Suppressor macrophage treated with lipopolysaccharide for 4 hours (primary cell): ENCODE data around the gene ROPN1L.

ENCODE experiments used
- DNase-seq: peaks from one replicate; pipeline ENCODE4 v3.0.0-alpha.2; 2020

ROPN1L gene

DNA sequence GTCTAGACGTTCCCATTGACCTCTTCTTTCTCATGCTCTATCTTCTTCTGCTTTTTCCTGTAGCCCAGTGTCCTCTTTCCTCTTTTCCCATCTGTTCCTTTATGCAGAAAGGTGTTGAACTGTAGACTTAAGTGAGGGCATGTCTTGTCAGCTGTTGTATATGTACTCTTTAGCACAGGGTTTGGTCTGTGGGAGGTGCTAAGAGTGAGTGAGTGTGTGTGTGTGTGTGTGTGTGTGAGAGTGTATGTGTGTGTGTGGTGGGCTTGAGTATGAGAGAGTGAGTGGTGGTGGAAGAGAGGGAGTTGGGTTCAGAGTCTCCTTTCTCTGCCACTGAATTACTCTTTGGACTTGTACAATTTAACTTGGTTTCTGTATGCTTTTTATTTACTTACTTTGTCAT lies 10.3 kb upstream of the ROPN1L start:
- DNase-seq = no peak

DNA sequence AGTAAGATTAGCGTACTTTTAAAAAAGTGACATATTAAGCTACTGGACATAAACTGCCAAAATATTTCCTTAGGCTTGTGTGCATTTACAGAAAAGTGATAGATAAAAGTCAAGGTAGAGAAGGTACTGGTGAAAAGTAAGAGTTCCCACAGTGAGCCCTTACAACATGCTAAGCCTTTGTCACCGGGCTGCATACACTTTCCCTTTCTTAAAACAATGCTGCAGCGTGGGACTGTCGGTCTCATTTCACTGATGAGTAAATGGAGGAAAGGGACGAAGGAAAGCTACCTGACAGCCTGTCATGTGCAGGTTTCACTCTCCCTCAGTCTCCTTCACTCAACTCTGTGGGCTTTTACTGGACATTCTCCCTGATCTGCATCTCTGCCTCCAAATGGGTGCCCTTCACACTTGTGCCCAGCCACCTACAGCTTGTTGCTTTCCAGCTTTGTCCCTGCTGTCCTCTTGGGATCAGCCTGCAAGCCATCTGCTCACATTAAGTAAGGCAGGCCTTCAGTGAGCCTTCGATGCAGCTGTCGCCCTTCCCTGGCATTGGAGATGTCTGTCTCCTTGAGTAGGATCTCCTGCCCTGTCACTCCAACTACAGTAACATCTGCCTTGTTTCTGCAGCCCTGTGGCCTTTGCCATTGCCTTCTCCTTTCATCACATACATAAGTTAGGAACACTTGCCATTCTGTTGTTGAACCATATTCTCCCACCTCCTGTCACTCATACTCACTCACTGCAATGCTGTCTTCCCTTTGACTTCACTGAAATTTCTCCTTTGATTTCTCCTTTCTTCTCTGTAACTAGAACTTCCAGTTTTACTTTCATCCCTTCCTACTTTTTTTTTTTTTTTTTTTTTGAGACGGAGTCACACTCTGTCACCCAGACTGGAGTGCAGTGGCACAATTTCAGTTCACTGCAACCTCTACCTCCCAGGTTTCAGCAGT lies 9.3 kb upstream of the ROPN1L start:
- DNase-seq = no peak

DNA sequence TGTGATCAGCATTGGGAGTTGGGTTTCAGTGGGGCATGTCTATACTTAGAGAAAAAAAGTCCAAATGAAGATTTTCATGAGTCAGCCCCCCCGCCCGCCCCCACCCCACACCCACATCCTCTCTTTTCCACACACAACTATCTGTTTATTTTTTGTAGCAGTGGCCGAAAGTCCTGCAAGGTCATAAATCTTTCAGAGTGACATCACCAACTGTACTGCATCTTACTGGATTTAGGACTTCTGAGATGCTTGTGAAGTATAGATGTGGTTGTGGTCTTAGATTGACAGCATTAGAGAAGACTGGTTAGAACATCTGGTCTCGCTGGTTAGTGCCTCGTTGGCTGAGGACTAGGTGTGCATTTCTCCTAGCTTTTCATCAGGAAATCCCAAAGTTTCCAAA lies 7.3 kb upstream of the ROPN1L start:
- no peak for DNase-seq

DNA sequence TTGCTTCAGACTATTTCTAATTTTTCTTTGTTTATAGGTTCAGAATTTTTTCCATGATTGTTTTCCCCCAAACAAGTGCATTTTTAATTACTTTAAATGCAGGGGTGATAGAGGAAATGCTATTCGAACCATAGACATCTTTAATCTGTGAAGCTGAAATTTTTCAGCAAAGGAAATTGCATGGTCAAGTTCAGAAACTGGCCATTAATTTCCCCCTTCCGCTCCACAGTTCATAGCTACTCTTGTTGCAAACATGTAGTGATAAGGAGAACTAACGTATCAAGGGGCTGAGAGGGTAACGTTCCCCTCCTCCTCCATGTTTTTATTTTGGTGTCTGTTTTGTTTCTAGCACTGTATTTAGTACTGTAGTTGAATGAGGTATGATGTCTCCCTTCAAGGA lies 3.4 kb upstream of the ROPN1L start:
- DNase-seq = no peak

DNA sequence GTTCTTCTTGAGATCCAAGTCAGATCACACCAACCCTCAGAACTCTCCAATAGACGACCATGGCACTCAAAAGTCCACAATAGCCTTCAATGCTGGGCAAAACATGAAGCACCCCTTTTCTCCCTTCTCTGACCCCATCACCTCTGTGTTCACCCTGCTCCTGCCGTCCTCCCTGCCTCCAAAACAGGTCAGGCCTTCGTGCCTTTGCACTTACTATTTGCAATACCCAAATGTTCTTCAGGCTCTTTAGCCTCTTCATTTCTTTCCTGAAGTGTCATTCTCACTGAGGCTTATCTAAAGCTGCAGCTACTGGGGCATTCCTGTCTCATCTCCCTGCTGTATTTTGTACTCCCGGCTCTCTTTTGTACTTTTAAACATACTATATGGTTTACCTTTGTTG lies 2.0 kb upstream of the ROPN1L start:
- DNase-seq = no peak

DNA sequence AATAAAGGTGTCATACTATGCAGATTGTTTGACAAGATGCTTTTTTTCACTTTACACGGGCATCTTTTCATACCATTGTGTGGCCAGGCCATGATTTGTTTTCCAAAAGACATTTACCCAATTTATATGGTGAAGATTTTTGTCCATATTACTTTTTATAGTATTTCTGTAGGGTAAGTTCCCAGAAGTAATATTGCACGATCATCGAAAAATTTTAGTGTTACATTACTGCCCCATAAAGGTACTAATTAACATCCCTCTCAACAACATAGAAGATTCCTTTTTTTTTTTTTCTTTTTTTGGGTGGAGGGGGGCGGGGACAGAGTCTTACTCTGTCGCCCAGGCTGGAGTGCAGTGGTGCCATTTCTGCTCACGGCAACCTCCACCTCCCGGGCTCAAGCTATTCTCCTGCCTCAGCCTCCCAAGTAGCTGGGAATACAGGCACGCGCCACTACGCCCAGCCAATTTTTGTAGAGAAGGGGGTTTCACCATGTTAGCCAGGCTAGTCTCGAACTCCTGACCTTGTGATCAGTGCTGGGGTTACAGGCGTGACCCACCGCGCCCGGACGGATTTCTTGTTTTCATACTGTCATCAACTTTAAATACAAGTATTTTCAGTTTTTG lies 1.2 kb upstream of the ROPN1L start:
- DNase-seq = no peak

DNA sequence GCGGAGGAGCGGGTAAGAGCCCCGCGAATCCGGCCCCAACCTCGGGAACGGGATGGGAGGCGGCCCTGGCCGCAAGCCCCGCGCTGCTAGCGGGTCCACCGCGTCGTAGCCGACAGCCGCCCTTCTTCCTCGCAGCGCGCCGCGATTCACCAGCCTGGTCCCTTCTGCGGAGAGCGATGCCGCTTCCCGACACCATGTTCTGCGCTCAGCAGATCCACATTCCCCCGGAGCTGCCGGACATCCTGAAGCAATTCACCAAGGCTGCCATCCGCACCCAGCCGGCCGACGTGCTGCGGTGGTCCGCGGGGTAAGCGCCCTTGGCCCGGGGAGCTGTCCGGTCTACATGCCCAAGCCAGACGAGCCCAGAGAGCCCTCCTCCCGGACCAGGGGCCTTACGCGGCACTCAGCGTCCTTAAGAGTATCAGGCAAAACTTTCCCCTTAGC lies 335 bp downstream of the ROPN1L start:
- no peak for DNase-seq

DNA sequence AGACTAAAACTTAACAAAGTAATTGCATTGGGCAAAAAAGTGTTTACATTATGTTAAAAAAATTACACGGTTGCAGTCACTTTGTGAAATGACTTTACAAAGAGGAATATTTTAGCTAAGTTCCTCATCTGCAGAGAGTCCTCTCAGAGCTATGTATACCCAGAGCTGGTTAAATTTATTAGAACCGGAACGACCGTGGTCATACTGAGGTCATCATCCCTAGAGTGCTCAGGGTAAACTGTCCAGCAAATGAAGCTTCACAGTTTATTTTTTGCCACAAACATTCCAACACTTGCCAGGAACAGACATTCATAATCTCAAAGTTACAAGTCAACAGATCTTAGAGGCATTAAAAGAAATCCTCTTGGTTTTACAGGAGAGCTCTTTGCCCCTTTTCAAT lies 897 bp downstream of the ROPN1L start:
- peak; percentile 79 for DNase-seq

DNA sequence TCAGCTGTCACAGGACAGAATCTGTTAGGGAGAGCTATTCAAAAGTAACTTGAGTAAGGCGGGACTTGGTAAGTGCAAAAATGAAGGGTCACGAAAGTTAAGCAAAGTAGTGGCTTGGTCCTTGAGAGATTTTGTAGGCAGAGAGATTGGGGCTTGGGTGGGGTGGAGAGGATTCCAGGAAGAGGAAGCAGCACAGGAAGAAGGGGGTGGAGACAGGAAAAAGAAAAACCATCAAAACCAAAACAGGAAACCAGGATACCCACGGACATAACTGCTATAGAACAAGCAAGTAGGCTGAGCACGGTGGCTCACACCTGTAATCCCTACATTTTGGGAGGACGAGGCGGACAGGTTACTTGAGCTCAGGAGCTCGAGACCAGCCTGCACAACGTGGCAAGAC lies 3.7 kb downstream of the ROPN1L start:
- no peak for DNase-seq

DNA sequence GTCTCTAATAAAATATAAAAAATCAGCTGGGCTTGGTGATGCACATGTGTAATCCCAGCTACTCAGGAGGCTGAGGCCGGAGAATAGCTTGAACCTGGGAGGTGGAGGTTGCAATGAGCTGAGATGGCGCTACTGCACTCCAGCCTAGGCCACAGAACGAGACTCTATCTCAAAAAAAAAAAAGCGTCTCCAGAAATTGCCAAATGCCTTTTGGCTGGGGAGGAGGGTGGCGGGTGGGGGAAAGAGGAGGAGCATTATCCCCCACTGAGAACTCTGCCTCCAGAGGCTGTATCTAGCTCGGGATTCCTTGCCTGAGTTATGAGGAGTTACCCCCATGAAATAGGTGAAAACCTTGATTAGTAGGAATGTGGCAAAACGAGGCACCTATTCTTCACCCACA lies 4.8 kb downstream of the ROPN1L start:
- no peak for DNase-seq

DNA sequence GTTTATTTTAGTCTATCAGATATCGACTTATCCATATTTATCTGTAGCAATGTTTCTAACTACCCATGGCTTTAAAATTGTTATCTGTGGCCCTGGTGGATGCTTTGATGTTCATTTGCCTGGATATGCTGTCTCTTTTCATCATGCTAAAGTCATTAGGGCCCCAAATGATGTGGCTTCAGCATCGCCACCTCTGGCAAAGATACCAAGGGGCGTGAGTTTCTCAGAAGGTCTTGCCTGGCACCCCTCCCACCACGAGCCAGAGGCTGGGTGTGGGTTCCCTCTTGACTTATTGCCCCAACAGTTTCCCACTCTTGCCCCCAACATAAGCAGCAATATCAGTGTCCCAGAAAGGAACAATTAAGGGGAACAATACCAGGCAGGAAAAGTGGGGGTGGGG lies 5.4 kb downstream of the ROPN1L start:
- no peak for DNase-seq

DNA sequence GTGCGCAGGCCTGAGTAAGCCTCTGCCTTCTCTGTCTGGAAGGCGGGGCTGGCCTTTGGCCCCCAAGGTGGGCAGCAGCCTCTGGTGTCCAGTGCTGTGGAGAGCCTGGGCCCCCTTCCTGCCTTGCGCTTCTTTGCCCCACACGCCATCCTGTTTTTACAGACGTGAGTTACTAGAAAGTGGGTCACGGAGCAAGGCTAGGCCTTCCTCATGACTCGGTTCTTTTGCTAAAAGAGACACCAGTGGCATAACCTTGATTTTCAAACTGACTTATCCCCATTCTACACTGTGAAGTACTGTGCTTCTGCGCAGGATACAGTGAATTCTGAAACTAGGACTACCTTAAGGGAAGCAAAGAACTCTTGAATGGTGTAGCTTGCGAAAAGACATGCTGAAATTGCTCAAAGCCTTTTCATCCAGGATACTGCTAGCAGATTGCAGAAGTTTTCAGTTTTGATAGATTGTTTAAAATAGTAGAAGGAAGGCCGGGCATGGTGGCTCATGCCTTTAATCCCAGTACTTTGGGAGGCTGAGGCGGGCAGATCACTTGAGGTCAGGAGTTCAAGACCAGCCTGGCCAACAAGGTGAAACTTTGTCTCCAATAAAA lies 7.2 kb downstream of the ROPN1L start:
- DNase-seq = peak; percentile 55

DNA sequence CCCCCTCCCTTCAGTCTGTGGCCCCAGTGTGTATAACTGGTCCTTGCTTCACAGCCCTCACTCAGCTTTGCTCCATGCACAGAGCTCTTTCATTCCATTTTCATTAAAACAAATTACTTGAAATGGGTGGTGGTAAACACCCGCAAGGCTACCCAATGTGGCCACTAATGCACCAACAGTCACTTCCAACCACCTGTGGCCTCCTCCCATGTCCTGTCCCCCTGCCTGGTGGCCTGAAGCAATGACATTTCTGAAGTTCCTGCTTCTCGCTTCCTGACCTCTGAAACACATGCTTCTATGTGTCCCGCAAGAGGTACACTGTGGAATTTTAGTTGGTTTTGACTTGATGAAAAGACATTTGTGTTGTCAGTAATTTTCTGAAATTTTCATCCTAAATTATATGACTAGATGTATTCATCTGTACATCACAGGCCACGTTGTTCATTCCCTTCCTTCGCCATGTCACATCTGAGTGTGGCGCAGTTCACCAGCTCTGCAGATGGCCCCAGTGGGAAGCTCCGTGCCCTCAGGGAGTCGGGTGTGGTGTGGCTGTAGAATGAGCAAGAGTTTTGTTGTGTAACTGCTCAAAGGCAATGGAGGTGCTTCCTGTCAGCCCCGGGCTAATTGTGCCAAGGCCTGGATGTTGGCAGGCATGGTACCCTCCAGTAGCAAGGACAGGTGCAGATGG lies 9.6 kb downstream of the ROPN1L start:
- peak; percentile 31 for DNase-seq

DNA sequence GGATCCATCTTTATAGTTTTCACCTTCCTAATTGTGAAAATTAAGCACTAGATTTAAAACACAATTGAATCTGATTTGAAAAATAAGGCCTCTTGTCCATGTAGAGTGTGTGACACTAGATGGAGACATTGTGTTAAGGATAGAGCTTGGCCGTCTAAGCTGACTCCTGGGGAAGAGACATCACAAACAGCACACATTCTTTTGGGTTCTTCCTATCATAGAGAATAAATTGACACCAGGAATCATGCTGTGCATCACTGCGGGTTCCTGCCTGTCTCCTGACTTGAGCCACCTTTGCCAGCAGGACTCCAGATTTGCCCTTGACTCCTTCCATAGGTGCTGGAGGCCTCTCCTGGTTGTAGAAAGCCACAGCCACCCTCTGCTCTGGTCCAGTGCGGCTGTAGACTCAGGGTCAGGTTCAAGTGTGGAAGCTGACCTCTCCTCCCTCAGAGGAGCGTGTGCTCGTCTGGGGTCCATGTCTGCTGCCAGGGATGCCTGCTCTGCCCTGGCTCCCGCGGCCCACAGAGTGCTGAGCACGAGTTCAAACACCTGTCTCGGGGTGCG lies 11.2 kb downstream of the ROPN1L start:
- DNase-seq = peak; percentile 80

DNA sequence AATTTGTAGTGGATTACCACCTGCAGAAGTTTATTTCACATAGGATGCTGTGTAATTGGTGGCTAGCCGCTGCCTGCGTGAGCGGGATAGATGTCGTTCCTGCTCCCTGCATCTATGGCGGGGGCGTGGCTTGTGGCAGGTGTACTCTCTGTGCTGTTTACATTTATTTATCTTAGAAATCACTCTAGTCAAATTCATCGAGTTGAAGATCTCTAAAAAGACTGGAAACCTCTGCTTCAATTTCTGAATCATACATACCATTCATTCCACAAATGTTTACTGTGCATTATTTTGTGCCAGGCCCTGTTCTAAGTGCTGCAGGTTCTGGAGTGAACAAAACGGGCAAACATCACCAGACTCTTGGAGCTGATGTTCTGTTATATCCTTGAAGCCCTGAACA lies 11.9 kb downstream of the ROPN1L start:
- no peak for DNase-seq

DNA sequence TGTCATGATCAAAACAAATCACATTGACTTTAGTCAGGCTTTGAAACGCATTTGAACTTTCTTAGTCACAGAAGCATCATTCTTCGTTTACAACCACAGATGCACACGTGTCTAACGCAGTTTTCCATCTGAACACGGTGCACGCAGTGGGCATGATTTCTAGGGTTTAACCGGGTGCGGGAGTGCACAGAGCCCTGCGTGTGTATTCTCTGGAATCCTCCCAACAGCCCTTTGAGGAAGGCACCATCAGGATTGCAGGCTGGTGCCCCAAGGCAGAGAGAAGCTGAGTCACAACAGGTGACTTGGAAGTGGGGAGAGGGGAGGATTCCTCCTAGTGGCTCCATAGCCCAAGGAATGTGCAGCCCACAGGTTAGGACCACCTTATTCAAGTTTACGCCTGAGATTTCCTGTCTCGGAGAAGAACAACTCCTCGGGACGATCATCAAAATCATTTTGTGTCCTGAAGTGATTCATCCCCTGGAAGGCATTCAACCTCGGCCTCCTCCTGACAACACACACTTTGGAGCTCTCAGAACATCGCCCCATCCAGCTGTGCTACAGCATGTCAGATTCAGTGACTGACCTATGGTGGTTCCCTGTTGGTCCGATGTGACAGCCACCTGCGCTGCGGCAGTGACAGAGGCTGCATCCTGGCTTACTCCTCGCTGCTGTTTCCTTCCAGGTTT lies 13.1 kb downstream of the ROPN1L start:
- no peak for DNase-seq

DNA sequence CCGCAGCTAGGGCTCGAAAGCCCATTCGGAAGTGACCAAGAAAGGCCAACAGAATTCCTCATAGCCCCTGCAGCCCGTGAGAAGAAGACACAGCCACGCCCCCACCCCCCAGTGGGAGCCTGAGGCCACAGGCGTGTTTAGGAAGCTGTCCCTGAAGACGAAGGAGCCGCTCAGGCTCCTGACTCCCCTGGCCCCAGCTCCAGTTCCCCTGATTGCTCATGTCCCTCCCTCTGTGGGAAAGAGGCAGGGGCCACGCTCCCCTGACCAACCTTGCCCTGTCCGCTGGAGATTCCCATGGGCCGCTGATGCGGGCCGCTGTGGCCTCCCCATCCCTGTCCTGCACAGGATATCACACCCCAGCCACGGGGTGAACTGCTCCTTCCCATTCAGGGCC lies 13.6 kb downstream of the ROPN1L start:
- DNase-seq = no peak

DNA sequence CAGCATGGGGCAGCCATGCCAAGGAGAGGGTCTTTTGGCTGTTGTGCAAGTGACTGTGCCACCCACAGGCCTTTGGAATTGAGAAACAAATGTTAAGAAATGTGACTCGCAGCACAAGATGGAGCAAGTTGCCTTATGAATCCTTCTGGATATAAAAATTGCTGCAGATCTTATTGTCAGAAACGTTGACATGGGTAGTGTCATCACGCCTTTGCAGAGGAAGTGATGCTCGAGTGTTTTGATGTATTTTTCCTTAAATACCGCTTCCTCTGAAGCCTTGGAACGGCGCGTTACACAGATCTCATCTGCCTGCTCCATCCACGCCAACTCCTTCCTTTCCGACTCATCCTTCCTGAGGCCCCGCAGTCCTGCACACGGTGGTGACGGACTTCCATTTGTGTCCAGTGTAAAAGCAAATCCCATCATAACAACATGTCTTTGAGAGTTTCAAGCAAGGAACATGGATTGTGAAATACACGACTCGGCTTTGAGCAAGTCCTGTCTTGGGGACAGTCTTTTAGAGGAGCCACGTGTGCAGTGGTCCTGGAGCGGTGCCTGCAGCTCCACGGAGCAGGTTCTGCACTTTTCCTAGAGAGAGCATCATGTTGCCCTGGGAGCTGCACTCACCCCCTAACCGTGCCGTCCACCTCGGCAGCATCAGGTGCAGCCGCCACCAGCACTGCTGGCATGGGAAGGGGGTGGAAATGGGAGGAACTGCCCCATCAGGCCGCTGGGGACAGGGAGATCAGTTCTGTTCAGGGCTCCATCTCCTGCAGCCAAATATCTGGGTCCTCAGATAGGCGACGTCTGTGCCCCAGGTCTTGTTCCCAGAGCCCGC lies 15.1 kb downstream of the ROPN1L start:
- peak; percentile 85 for DNase-seq

DNA sequence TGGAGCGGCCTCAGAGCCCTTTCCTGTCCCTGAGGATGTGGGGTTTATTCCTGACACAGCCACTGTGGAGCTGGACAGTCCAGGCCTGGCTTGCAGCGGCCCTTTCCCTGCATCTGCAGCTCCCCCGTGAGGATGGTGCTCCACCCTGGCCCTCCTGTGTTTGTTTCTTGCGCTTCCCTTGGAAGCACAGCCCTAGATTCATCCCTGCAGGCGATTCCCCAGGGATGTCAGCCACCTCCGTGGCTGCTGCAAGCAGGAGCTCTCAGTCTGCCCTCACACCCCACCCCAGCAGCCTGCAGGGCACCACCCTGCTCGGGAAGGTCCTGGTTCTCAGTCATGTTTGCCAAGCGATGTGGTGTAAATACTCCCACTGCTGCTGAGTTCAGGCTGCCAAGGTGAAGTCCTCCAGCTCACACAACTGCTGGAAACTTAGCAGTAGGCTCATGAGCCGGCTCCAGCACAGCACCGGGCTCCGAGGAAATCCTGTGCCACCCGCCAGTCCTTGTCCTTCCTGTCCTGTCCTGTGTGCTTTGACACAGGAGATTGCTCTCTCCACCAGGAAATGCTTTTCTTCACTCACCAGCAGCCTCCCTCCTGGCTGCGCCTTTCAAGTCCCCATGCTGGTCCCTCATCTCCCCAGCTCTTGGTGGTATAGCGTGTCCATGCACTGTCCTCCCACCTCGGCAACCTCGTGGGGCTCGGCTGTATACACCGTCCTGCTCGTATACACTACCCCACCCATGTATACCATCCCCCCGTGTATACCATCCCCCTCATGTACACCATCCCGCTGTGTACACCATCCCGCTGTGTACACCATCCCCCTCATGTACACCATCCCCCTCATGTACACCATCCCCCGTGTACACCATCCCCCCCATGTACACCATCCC lies 16.2 kb downstream of the ROPN1L start:
- DNase-seq = no peak
